SH-SY5Y (cell line): ENCODE data around the gene OXLD1.

Experiments
- GATA2 ChIP-seq: IDR thresholded peaks from 2 replicates; pipeline ENCODE4 v1.6.1; 2011; ENCODE audit warnings: mild to moderate bottlenecking, low read depth, low read length
- GATA3 ChIP-seq: IDR thresholded peaks from 2 replicates; pipeline ENCODE4 v1.6.1; 2011; ENCODE audit warnings: low read depth, mild to moderate bottlenecking, low read length, moderate library complexity

DNA sequence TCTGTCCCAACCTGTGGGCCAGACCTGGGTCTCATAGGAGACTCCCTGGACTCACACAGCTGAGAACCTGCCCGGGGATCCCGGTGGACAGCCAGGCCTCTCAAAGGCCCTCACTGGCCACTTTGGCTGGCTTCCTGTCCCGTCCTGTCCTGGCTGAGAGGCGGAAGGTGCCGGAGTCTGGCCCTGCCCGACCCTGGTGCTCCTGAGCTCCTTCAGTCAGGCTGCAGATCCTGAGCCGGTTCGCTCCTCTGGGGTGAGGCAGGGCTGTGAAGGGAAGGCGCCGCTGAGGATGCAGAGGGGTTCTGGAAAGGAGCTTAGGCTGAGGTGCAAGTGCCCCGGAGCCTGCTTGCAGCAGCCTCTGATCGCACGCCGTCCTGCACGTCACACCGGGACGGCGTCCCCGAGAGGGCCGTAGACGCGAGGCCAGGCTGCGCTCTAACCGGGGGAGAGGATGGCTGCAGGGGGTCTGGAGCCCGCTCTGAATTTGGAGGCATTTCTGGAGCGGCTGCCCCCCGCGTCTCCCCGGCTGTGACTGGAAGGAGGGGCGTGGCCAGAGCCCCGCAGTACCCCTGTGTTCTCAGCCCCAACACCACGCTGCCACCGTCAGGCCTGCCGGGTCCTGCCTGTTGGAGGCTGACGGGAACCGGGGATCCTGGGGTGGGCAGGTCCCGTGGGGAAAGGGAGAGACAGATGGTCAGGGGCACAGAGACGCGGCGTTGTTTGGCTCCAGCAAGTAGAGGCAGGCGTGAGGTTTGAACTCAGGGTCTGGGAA is 21.6 kb upstream of the OXLD1 start:
- TF ChIP-seq GATA2, result no peak
- TF ChIP-seq GATA3, result no peak
